HG03066 (cell line): ENCODE results near the gene ZNF750.

Experiments
- ATAC-seq: cut with Tn5 transposase; IDR thresholded peaks from one replicate; pipeline ENCODE4 v1.9.1; 2021; ENCODE audit warnings: low read depth; ENCODE audit not compliant: unreplicated experiment

ZNF750 gene

GRCh38 chr17:82839617-82840292 is at the start of gene ZNF750:
ZNF750 (minus strand) TSS chr17:82840022; CDS start chr17:82832454, 7,568 bp downstream.
- no peak for ATAC-seq

GRCh38 chr17:82888583-82889495 is 49.0 kb upstream of the ZNF750 start:
- ATAC-seq: no peak

GRCh38 chr17:82887255-82888164 is 47.7 kb upstream of the ZNF750 start:
- ATAC-seq: no peak

- ATAC-seq: no peak
These were observed 45.1 kb upstream of the ZNF750 start for GRCh38 chr17:82884970-82885353.

- ATAC-seq: no peak
These were observed 44.6 kb upstream of the ZNF750 start for GRCh38 chr17:82884341-82884969.

- no peak for ATAC-seq
These were observed 43.7 kb upstream of the ZNF750 start for GRCh38 chr17:82883419-82884031.

- ATAC-seq: no peak
These were observed 43.0 kb upstream of the ZNF750 start for GRCh38 chr17:82882715-82883418.

GRCh38 chr17:82881900-82882714 is 42.3 kb upstream of the ZNF750 start:
- ATAC-seq: no peak

GRCh38 chr17:82881324-82881823 is 41.6 kb upstream of the ZNF750 start:
- ATAC-seq: no peak

- no peak for ATAC-seq
These were observed 41.0 kb upstream of the ZNF750 start for GRCh38 chr17:82880620-82881323.

GRCh38 chr17:82879241-82879640 is 39.4 kb upstream of the ZNF750 start:
- ATAC-seq: no peak

- ATAC-seq: no peak
These were observed 38.7 kb upstream of the ZNF750 start for GRCh38 chr17:82878527-82878926.

- no peak for ATAC-seq
These were observed 37.0 kb upstream of the ZNF750 start for GRCh38 chr17:82876602-82877379.

GRCh38 chr17:82876149-82876548 is 36.3 kb upstream of the ZNF750 start:
- no peak for ATAC-seq

GRCh38 chr17:82875407-82875856 is 35.6 kb upstream of the ZNF750 start:
- ATAC-seq: no peak

GRCh38 chr17:82874011-82874835 is 34.4 kb upstream of the ZNF750 start:
- ATAC-seq: no peak
